NCI-H526 treated with DMSO at 0.1 percent for 48 hours (cell line): ENCODE data around the gene IPO8.
"Not testable (repeated sequence)": the region's sequence is repeated elsewhere in the genome, so short reads cannot be mapped to it uniquely, and the experiment has no call there.

Experiments
- DNase-seq: peaks from one replicate; lab custom pipeline; 2025; lab: John Stamatoyannopoulos, UW

IPO8 gene

DNA sequence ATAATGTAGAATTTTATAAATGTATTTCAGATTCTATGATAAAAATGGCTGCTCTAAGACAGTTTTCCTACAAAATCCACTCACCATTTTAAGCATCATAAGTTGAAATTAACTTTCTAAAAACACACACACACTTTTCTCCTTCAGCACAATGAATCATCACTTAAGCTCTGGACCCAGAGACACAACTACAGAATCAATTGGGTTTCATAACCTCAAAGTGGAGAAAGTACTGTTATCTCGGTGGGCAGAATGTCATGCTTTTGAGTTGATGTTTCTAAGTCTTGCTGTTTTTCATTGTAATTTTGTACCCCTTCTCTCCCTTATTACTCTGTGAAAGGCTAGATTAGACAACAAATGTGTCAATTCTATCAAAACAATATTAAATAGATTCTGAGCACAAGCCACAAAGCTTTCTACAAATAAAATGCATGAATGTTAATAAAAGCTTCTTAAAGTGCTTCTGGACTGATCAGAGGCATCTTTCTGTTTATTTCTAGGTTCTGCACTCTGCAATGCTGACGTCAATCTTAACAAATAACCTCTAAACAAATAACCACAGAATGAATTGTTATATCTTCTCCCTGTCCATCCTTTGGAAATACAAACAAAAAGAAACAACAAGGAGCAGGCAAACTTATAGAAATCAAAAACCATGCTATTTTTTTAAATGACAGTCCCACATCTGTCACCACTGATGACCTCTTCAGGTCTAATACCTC, 8.2 kb downstream of the IPO8 start:
- DNase-seq: no peak

GRCh38 chr12:30679241-30679640, 16.4 kb downstream of the IPO8 start:
- no peak for DNase-seq

- no peak for DNase-seq
Observed at GRCh38 chr12:30678221-30678620, 17.4 kb downstream of the IPO8 start.

GRCh38 chr12:30661210-30661609, 34.5 kb downstream of the IPO8 start:
- no peak for DNase-seq

DNA sequence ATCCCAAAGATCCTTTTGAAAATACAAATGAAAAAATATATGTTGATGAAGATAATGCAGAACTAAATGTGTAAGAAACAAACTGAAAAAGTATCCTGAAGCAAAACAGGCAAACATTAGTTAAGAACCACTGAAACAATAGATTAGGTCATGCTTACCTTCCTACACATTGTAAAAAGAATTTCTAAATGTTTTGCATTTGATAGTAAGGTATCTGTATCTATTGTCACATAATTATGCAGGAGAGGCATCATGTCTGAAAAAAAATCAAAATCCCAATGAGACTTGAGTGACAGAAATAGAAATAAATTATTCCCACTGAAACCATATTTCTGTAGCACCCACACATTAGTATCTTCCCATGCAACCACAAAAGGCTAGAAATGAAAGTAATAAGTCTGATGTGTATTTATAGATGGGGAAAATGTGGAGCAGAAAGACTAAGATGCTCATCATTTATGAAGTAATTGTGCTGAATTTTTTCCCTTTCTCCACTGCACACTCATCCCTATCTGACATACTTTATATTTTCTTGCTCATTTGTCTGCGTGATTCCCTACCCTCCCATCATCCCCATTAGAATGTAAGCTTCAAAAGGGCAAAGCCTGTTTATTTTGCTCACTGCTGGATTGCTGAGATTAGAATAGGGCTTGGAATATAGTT, 43.5 kb downstream of the IPO8 start:
- DNase-seq: no peak

GRCh38 chr12:30646821-30647220, 48.8 kb downstream of the IPO8 start:
- no peak for DNase-seq

DNA sequence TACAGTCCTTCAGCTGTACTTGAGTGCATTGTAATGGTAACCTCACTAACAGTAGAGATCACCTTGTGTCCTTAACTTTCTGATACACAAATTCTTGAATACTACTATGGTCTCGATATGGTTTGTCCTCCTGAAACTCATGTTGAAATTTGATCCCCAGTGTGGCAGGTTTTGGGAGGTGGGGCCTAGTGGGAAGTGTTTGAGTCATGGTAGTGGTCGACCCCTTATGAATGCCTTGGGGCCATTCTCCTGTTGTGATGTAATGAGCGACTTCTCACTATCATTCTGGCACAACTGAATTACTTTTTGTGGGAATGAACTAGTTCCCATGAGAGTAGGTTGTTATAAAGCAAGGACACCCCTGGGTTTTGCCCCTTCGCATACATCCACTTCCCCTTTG, 52.3 kb downstream of the IPO8 start:
- DNase-seq: no peak

DNA sequence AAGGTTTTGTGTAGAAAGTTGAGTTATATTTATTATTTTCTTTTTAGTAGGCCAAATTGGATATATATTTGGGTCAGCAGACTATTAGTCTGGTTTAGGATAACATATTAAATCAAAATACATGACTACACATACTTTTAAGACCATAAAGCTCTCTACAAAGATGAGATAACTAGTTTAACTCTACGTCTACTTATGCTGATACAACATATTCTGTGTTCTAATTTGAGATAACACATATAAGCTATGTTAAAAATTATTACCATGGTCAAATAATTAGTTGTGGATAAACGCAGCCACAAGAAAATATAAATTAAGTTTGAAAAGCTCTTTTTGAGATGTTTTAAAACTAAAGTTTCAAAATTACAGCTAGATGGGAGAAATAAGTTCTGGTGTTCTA, 55.3 kb downstream of the IPO8 start:
- DNase-seq: no peak

DNA sequence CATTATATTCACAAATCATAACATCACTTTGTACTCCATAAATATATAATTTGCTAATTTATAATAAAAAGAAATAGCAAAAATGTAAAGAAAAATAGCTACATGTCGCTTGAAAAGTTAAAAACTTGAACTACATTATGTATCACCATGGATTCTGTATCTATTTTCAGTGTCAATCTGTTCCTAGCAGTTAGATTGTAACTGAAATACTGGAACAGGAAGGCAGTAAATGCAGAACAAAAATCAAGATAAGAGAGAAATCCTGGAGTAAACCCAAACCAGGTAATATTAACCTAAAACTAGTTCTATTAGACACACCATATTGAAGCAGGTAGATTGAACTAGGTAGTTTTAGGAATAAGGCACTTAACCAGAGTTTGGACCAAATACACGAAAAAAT, 60.3 kb downstream of the IPO8 start:
- no peak for DNase-seq

GRCh38 chr12:30631740-30632139, 63.9 kb downstream of the IPO8 start:
- DNase-seq: no peak

DNA sequence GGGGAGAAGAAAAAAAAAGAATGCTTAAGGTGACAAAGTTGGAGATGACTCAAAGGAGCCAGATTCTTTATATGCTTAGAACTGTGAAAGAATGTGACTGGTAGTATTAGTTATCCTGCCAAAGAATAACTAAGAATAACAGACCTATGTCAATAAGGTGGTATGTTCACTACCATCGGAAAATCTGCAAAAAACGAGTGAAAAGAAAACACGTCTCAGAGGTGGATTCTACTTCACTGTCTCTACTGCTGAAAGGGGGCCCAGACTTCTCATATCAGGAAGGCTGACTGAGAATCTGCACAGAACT, 64.7 kb downstream of the IPO8 start:
- DNase-seq: no peak

- DNase-seq: no peak
Observed at GRCh38 chr12:30630076-30630978, 65.3 kb downstream of the IPO8 start.

GRCh38 chr12:30626847-30627246, 68.8 kb downstream of the IPO8 start:
- no peak for DNase-seq

- DNase-seq: no peak
Observed at GRCh38 chr12:30624009-30624408, 71.7 kb downstream of the IPO8 start.

GRCh38 chr12:30622509-30622908, 73.2 kb downstream of the IPO8 start:
- DNase-seq: no peak

- not testable (repeated sequence) for DNase-seq
Observed at GRCh38 chr12:30621663-30622241, 73.9 kb downstream of the IPO8 start.

- no peak for DNase-seq
Observed at GRCh38 chr12:30617346-30618016, 78.2 kb downstream of the IPO8 start.

DNA sequence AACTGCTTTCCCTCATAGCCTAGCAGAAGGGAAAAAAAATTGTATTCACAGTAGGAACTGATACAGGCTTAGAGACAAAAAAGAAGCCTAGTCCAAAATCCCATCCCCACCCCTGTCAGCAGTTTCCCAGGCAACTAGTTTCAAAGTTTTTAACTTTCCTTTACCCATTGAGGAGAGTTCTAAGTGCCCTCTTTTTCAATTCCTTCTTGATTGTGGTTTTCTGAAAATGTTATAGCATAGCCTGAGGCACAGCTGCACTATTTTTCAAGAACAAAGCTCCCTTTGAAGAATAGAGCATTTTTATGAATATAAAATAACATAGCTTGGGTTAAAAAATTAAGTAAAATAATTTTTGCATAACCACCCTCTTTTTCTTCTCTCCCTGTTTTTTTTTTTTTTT, 81.6 kb downstream of the IPO8 start:
- no peak for DNase-seq

- no peak for DNase-seq
Observed at GRCh38 chr12:30613119-30613830, 82.4 kb downstream of the IPO8 start.

GRCh38 chr12:30610718-30611117, 85.0 kb downstream of the IPO8 start:
- DNase-seq: no peak

DNA sequence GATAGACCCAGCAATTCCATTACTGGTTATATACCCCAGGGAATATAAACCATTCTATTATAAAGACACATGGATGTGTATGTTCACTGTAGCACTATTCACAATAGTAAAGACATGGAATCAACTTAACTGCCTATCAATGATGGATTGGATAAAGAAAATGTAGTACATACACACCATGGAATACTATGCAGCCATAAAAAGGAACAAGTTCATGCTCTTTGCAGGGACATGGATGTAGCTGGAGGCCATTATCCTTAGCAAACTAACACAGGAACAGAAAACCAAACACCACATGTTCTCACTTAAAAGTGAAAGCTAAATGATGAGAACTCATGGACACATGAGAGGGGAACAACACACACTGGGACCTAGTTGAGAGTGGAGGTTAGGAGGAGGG, 85.8 kb downstream of the IPO8 start:
- not testable (repeated sequence) for DNase-seq
